Testis (tissue), 5 donors: ENCODE data around the gene NPDC1. TPM values are rescaled to one million over a fixed set of nuclear protein-coding genes. Genes with fewer than 3 reads are reported as not detected.

Source experiments
- DNase-seq: peaks from one replicate; pipeline ENCODE4 v3.0.0-alpha.2; 2019
- H3K27ac ChIP-seq, 2 donors: fragments of 200-600 bp; sonication (generic); one replicate each; pipeline ENCODE4 v1.5.1; 2019
- H3K27me3 ChIP-seq: fragments of 200-600 bp; sonication (generic); one replicate; pipeline ENCODE4 v1.5.1; 2019
- H3K36me3 ChIP-seq: fragments of 200-600 bp; sonication (generic); one replicate; pipeline ENCODE4 v1.5.1; 2017; ENCODE audit warnings: low read depth; ENCODE audit errors: missing control alignments
- H3K4me1 ChIP-seq: fragments of 200-600 bp; sonication (generic); one replicate; pipeline ENCODE4 v1.5.1; 2019
- H3K4me3 ChIP-seq, 2 donors: fragments of 200-600 bp; sonication (generic); one replicate each; pipeline ENCODE4 v1.5.1; 2017 to 2019
- H3K9me3 ChIP-seq: fragments of 200-600 bp; sonication (generic); one replicate; pipeline ENCODE4 v1.5.1; 2017
- POLR2A ChIP-seq: fragments of 450-650 bp; IDR thresholded peaks from one replicate; pipeline ENCODE4 v1.6.1; 2017; ENCODE audit warnings: antibody characterized with exemption, mild to moderate bottlenecking, moderate library complexity
- WGBS, 2 donors: methylation state at CpG; one replicate each; pipeline ENCODE4 v1.1.5; 2018; 5-methylcytosine and 5-hydroxymethylcytosine counted together
- intact Hi-C: fragments of 100-400 bp; cut with DNase I; formaldehyde crosslinking; loops from one replicate; pipeline ENCODE4 v1.15.1; 2023; ENCODE audit warnings: low total_unique reads
- long read RNA-seq, 2 donors: transcript quantifications; one replicate each; lab custom pipeline, GENCODE V29; 2026
- polyA plus RNA-seq: library from polyadenylated mRNA; stranded (reverse); fragments of 350-450 nt; fragmentation: Illumina TruSeq; extraction: RNeasy Lipid Tissue Mini Kit (QIAGEN cat#74804); gene quantifications from one replicate; pipeline ENCODE4 v1.2.3, GENCODE V29; 2014; ENCODE audit warnings: low read depth, low replicate concordance; ENCODE audit not compliant: insufficient read depth
- total RNA-seq, 2 donors: library from RNA; depleted of rRNA; stranded (reverse); fragments of >200 nt; gene quantifications; one replicate each; pipeline ENCODE4 v1.2.3, GENCODE V29; 2016
- TF ChIP-seq, protein P1 (sequence below), 3 experiments: fragments of 450-650 bp in 2 of 3; fragments of 200-600 bp in 1 of 3; sonication (generic) in 1 of 3; IDR thresholded peaks; one replicate each; pipeline ENCODE4 v1.5.1; 2016 to 2019; ENCODE audit warnings: antibody characterized with exemption in 3 of 3, mild to moderate bottlenecking in 2 of 3, moderate library complexity in 1 of 3

NPDC1 gene, protein sequence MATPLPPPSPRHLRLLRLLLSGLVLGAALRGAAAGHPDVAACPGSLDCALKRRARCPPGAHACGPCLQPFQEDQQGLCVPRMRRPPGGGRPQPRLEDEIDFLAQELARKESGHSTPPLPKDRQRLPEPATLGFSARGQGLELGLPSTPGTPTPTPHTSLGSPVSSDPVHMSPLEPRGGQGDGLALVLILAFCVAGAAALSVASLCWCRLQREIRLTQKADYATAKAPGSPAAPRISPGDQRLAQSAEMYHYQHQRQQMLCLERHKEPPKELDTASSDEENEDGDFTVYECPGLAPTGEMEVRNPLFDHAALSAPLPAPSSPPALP
- total RNA-seq, result 100 to 1,000 TPM in 1 of 2 donors, 10 to 100 TPM in 1; 75.9 to 103 TPM
- polyA plus RNA-seq, result 47.7 TPM
- long read RNA-seq, donor 1, transcript NPDC1-202 (9 exons, 1,494 nt), result major isoform, 28 of 31 reads
- long read RNA-seq, donor 1, partial matches to known transcripts, result 0 of 31 reads
- long read RNA-seq, donor 1, other reads (novel, unspliced or antisense), result 0 of 31 reads
- long read RNA-seq, donor 2, transcript NPDC1-202 (9 exons, 1,494 nt), result major isoform, 15 of 18 reads
- long read RNA-seq, donor 2, partial matches to known transcripts, result 0 of 18 reads
- long read RNA-seq, donor 2, other reads (novel, unspliced or antisense), result 0 of 18 reads

DNA sequence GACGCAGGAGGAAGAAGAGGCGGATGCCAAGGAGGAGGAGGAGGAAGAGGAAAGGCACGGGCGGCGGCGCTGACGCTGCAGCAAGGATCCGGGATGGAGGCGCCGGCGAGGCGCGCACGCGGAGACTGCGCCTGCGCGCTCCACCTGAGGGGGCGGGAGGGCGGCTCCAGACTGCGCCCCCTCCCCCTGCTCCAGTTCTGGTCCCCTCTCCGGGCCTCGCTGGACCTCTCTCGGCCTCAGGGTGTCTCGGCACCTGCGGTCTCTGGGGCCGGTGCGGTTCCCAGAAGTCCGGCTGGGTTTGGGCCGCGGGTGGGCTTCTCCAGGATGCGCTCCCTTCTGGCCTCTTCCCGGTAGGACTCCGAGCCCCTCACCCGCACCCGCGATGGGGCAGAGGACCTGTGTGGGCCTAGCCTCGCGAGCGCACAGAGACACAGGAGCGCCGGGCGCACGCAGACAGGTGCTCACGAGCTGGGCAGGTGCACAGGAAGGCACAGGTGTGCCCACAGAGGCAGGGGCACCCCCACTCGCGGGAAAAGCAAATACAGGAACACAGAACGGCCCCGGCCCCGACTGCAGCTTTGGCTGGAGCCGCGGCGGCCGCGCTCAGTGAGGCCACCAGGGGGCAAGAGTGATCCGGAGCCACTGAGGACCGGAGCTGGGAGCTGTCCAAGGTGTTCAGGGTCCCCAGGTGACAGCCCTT, at the start of gene NPDC1:
Gene NPDC1 (minus strand): TSS at position 90 of the 700 bp plus-strand sequence. CDS start 188 bp downstream, outside the sequence.
- intact Hi-C loops, result no loop called here

DNA sequence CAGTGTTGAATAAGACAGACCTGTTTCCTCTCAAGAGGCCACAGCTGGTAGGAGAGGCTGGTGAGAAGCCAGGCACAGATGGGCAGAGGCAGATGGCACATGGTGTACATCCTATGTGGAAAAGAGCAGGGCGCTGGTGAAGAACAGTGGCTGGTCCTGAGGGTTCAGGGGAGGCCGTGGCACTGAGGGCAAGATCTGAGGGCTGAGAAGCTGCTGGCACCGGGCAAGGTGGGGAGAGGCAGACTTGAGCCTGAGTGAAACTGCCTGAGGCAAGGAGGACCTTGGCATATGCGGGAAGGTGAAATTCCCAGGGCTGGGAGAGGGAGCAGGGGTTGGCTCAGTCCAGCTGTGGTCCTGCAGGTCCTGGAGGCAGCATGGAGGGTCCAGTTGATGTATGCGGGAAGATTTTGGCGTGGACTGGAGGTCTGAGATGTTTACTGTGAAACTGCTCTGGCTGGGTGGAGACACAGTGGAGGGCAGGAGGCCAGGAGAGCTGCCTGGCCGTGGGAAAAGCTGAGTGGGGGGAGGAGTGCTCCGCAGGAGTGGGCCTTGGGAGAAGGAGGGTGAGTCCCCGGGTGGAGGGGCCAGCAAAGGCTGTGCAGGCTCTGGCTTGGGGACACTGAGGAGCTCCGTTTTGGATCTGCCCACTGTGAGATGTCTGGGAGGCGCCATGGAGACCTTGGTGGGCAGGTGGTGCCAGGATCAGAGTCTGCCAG, 43.4 kb upstream of the NPDC1 start:
- H3K4me1 ChIP-seq, result peaks cover 17% of the 10 kb centered on the region
- no peaks in the 10 kb centered on the region for H3K36me3 ChIP-seq
- H3K4me3 ChIP-seq, result no peak overlapping the region
- no peak for DNase-seq
- H3K27me3 ChIP-seq, result no peaks in the 10 kb centered on the region
- TF ChIP-seq POLR2A, result no peak
- TF ChIP-seq, protein P1, sequence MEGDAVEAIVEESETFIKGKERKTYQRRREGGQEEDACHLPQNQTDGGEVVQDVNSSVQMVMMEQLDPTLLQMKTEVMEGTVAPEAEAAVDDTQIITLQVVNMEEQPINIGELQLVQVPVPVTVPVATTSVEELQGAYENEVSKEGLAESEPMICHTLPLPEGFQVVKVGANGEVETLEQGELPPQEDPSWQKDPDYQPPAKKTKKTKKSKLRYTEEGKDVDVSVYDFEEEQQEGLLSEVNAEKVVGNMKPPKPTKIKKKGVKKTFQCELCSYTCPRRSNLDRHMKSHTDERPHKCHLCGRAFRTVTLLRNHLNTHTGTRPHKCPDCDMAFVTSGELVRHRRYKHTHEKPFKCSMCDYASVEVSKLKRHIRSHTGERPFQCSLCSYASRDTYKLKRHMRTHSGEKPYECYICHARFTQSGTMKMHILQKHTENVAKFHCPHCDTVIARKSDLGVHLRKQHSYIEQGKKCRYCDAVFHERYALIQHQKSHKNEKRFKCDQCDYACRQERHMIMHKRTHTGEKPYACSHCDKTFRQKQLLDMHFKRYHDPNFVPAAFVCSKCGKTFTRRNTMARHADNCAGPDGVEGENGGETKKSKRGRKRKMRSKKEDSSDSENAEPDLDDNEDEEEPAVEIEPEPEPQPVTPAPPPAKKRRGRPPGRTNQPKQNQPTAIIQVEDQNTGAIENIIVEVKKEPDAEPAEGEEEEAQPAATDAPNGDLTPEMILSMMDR (IDR thresholded peaks at IDR 0.05), result no peak
- 74 to 76% methylated on average over 11 of the region's 11 CpGs for WGBS, 2 donors
- H3K9me3 ChIP-seq, result no peaks in the 10 kb centered on the region
- intact Hi-C loops, result no loop called here
- H3K27ac ChIP-seq, result no peak overlapping the region

More for the DNA sequence above, at the start of gene NPDC1:
- Histone ChIP-seq H3K36me3 (no peaks in the 10 kb centered on the region), H3K27ac (peak within 1 kb of the TSS; percentile 31 to 55), H3K9me3 (no peaks in the 10 kb centered on the region), H3K4me1 (peaks cover 10% of the 10 kb centered on the region), H3K27me3 (no peaks in the 10 kb centered on the region), H3K4me3 (peak within 1 kb of the TSS; percentile 59 to 67)
- 0% methylated on average over 27 to 57 of the region's 57 CpGs for WGBS, 2 donors
- TF ChIP-seq POLR2A, result no peak
- TF ChIP-seq, protein P1 (IDR thresholded peaks at IDR 0.05), result peak; percentile 80 to 85 (median 81)
- DNase-seq, result peak; percentile 88

DNA sequence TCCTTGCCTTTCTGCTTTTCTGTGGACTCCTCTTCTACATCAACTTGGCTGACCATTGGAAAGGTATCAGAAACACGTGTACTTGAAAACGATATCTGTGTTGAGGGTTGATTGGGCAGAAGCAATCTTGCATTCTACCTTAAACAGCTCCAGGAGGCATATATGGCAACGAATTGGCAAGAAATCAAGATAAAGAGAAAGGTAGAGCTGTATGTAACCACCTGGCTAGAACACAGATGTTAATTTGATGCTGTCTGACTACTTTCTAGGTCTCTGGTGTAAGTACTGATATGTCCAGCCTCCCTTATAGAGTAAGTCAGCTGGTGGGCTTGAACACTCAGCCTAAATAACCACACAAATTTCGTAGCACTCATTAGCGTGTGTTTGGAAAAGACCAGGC, 42.1 kb upstream of the NPDC1 start:
- Histone ChIP-seq H3K9me3 (no peaks in the 10 kb centered on the region), H3K4me3 (peak overlapping the region in 1 of 2 donors; percentile 86), H3K27me3 (no peaks in the 10 kb centered on the region), H3K4me1 (peaks cover 17% of the 10 kb centered on the region), H3K27ac (no peak overlapping the region), H3K36me3 (no peaks in the 10 kb centered on the region)
- 70 to 81% methylated on average over 5 of the region's 5 CpGs for WGBS, 2 donors
- DNase-seq, result no peak
- TF ChIP-seq, protein P1 (IDR thresholded peaks at IDR 0.05), result no peak
- no peak for TF ChIP-seq POLR2A
- intact Hi-C loops, result no loop called here

DNA sequence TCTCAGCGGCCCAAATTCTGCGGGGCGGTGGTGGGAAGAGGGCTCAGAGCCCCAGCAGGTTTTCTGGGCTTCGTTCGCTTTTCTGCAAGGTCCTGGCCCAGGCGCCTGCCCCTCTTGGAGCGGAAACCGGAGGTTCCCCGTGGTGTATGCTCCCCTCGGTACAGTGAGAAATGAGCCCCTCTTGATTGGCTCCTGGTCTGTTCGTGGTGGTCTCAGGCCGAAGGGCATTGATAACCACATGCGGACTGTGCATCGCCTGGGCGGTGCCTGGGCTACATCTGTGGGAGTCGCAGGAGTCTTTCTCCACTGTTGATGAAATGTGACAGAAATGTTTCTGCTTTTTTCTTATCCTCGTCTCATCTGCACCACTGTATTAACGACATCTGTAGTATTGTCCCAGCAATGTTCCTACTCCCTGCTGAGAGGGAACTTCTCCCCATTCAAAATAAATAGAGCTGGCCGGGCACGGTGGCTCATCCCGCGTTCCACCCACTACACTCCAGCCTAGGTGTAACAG, 41.5 kb upstream of the NPDC1 start:
- 9 to 23% methylated on average over 9 to 22 of the region's 22 CpGs for WGBS, 2 donors
- H3K27me3 ChIP-seq, result no peaks in the 10 kb centered on the region
- no peaks in the 10 kb centered on the region for H3K36me3 ChIP-seq
- H3K4me3 ChIP-seq, result peak overlapping the region; percentile 86 to 89
- peaks cover 17% of the 10 kb centered on the region for H3K4me1 ChIP-seq
- intact Hi-C loops, result no loop called here
- H3K9me3 ChIP-seq, result no peaks in the 10 kb centered on the region
- DNase-seq, result no peak
- H3K27ac ChIP-seq, result peak overlapping the region; percentile 78 to 94
- TF ChIP-seq POLR2A, result no peak
- TF ChIP-seq, protein P1 (IDR thresholded peaks at IDR 0.05), result no peak
